Measurements from ENCODE around the gene EXOSC7.
"Not testable (repeated sequence)": the region's sequence is repeated elsewhere in the genome, so short reads cannot be mapped to it uniquely, and the experiment has no call there.

EXOSC7 gene

DNA sequence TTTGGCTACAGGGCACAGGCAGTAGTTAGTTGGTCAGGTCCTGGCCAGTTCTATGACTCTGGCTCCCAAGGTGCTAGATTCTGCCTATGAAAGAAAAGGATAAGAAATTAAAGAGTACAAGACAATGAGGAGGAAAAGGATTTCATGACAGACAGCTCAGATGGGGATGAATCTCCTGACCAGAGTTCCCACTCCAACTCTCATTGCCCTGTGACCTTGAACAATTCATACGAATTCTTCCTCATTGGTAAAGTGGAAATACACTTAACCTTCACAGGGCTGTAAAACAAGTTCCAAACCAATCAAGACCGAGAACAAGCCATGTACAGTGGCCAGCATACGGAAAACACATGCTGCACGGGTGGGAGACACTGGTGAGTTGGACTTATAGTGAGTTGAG is 73.8 kb downstream of the EXOSC7 start:
- no peak for TF ChIP-seq EZH2 (IDR thresholded peaks at IDR 0.05)
- TF ChIP-seq FOXP2 (optimal IDR thresholded peaks at IDR 0.05; ENCODE audit: control extremely low read depth, extremely low read length, insufficient read depth) = no peak
- no peak for TF ChIP-seq POLR2AphosphoS5 (IDR thresholded peaks at IDR 0.05; ENCODE audit: borderline replicate concordance, low read depth, low read length)
- Histone ChIP-seq H3K9me3 (ENCODE audit: low read depth, low read length) (no peaks in the 10 kb centered on the region), H3K36me3 (ENCODE audit: insufficient read depth, low read length) (no peaks in the 10 kb centered on the region), H3K4me3 (no peak overlapping the region), H3K27ac (no peak overlapping the region), H3K9ac (ENCODE audit: insufficient read length) (no peak overlapping the region)
- DNase-seq (ENCODE audit: low read depth, low spot score) = no peak

DNA sequence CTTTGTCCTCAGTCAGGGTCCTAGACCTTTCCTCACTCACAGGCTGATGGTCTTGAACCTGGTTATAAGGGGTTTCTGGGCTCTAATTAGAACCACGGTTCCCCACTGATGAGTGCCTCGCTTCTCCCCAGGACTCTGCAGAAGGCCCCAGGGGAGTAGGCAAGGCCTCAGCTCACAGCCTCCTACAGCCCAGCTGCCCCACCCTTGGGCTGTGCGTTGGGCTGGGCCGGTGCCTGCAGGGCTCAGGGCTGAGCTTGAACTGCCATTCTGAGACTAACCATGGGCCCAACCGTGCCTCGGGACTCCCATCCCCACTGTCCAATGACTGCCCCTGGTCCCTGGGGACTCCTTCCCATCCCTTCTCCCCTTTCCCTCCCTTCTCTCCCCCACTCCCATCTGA is 75.6 kb downstream of the EXOSC7 start:
- Histone ChIP-seq H3K36me3 (ENCODE audit: insufficient read depth, low read length) (no peaks in the 10 kb centered on the region), H3K4me3 (no peak overlapping the region), H3K9ac (ENCODE audit: insufficient read length) (no peak overlapping the region), H3K27ac (no peak overlapping the region), H3K9me3 (ENCODE audit: low read depth, low read length) (no peaks in the 10 kb centered on the region)
- DNase-seq (ENCODE audit: low read depth, low spot score) = no peak
- TF ChIP-seq EZH2 (IDR thresholded peaks at IDR 0.05) = no peak
- no peak for TF ChIP-seq POLR2AphosphoS5 (IDR thresholded peaks at IDR 0.05; ENCODE audit: borderline replicate concordance, low read depth, low read length)
- no peak for TF ChIP-seq FOXP2 (optimal IDR thresholded peaks at IDR 0.05; ENCODE audit: control extremely low read depth, extremely low read length, insufficient read depth)

DNA sequence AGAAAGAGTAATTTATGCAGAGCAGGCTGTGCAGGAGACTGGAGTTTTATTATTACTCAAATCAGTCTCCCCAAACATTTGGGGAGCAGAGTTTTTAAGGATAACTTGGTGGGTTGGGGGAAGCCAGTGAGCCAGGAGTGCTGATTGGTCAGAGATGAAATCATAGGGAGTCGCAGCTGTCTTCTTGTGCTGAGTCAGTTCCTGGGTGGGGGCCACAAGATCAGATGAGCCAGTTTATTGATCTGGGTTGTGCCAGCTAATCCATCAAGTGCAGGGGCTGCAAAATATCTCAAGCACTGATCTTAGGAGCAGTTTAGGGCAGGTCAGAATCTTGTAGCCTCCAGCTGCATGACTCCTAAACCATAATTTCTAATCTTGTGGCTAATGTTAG is 77.8 kb downstream of the EXOSC7 start:
- DNase-seq (ENCODE audit: low read depth, low spot score); H3K9me3 ChIP-seq (ENCODE audit: low read depth, low read length); H3K27ac ChIP-seq; H3K36me3 ChIP-seq (ENCODE audit: insufficient read depth, low read length); H3K4me3 ChIP-seq; H3K9ac ChIP-seq (ENCODE audit: insufficient read length): not testable (repeated sequence)

DNA sequence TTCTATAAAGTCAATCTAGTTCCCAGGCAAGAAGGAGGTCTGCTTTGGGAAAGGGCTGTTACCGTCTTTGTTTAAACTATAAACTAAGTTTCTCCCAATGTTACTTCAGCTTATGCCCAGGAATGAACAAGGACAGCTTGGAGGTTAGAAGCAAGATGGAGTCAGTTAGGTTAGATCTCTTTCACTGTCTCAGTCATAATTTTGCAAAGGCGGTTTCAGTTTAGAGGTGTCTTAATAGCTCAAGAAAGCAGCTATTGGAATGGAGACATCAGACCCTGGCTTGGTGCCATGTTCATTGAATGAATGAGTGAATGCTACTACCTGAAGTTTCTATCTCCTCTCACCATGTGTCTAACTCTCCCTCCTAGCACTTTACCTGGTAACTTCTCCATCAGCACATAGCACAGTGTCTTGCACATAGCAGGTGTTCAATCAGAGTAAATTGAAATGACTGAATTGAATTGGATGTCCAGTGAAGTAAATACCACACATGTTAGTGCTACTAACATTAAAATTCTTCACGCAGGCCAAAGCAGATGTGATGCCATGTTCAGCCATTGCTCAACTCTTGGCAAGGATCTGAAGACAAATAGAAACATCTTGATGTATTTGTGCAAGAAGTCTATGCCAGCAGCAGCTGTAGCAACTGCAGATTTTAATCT is 78.3 kb downstream of the EXOSC7 start:
- Histone ChIP-seq H3K9me3 (ENCODE audit: low read depth, low read length) (no peaks in the 10 kb centered on the region), H3K9ac (ENCODE audit: insufficient read length) (no peak overlapping the region), H3K36me3 (ENCODE audit: insufficient read depth, low read length) (no peaks in the 10 kb centered on the region), H3K4me3 (no peak overlapping the region), H3K27ac (no peak overlapping the region)
- TF ChIP-seq POLR2AphosphoS5 (IDR thresholded peaks at IDR 0.05; ENCODE audit: borderline replicate concordance, low read depth, low read length) (no peak), FOXP2 (optimal IDR thresholded peaks at IDR 0.05; ENCODE audit: control extremely low read depth, extremely low read length, insufficient read depth) (no peak), EZH2 (IDR thresholded peaks at IDR 0.05) (no peak)
- no peak for DNase-seq (ENCODE audit: low read depth, low spot score)

DNA sequence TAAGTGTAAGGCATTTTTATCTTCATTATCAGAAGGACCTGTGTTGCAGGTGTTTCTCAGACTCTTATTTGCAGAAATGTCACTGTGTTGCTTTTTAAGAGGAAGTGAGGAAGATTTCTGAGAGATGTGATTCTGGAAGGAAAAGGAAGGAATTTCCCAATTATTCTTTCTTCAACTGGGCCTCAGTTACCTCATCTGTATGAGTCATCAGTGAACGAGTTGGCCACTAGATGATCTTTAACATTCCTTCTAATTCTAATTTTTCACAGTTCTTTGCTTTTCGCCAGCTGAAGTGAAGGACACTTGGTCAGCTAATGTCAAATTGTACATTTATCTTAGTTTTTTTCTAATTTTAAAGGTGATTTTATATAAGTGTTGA is 79.0 kb downstream of the EXOSC7 start:
- H3K9me3 ChIP-seq (ENCODE audit: low read depth, low read length) = no peaks in the 10 kb centered on the region
- no peak for DNase-seq (ENCODE audit: low read depth, low spot score)
- no peak overlapping the region for H3K9ac ChIP-seq (ENCODE audit: insufficient read length)
- TF ChIP-seq FOXP2 (optimal IDR thresholded peaks at IDR 0.05; ENCODE audit: control extremely low read depth, extremely low read length, insufficient read depth) (no peak), POLR2AphosphoS5 (IDR thresholded peaks at IDR 0.05; ENCODE audit: borderline replicate concordance, low read depth, low read length) (no peak), EZH2 (IDR thresholded peaks at IDR 0.05) (no peak)
- H3K4me3 ChIP-seq = no peak overlapping the region
- H3K36me3 ChIP-seq (ENCODE audit: insufficient read depth, low read length) = no peaks in the 10 kb centered on the region
- no peak overlapping the region for H3K27ac ChIP-seq

DNA sequence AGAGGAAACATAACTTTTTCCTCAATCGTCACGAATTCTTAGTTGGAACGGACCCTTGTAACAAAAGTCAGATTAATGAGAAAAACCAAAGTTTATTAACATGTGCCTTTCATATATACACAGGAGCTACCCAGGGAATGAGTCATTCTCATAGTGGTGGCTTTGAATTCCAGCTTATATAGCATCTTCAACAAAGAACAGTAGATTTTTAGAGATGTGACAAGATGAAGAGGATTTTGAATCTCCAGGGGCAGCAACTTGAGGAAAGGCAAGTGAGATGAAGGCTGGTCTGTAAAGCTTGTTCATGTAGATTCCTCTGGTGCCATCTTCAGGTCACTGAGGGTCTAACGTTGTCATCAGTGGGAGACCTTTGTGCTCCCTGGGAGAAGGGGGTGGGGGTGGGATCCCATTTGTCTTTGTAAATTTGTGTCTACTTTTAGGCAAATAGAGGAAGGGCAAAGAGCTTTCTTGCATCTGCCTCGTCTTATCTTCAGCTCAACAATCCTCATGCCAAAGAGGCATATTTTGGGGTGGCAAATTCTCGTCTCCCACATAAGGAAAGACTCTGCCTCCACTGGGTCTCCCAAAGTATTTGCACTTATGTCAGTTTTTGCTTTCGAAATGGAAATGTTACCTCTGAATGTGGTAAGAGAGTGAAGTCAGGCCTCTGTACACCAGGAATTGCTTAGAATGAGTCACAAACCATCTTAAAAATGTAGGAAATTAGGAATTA is 79.5 kb downstream of the EXOSC7 start:
- no peak for TF ChIP-seq EZH2 (IDR thresholded peaks at IDR 0.05)
- TF ChIP-seq POLR2AphosphoS5 (IDR thresholded peaks at IDR 0.05; ENCODE audit: borderline replicate concordance, low read depth, low read length) = no peak
- no peak for TF ChIP-seq FOXP2 (optimal IDR thresholded peaks at IDR 0.05; ENCODE audit: control extremely low read depth, extremely low read length, insufficient read depth)
- Histone ChIP-seq H3K4me3 (no peak overlapping the region), H3K36me3 (ENCODE audit: insufficient read depth, low read length) (no peaks in the 10 kb centered on the region), H3K9ac (ENCODE audit: insufficient read length) (no peak overlapping the region), H3K27ac (no peak overlapping the region), H3K9me3 (ENCODE audit: low read depth, low read length) (no peaks in the 10 kb centered on the region)
- no peak for DNase-seq (ENCODE audit: low read depth, low spot score)

DNA sequence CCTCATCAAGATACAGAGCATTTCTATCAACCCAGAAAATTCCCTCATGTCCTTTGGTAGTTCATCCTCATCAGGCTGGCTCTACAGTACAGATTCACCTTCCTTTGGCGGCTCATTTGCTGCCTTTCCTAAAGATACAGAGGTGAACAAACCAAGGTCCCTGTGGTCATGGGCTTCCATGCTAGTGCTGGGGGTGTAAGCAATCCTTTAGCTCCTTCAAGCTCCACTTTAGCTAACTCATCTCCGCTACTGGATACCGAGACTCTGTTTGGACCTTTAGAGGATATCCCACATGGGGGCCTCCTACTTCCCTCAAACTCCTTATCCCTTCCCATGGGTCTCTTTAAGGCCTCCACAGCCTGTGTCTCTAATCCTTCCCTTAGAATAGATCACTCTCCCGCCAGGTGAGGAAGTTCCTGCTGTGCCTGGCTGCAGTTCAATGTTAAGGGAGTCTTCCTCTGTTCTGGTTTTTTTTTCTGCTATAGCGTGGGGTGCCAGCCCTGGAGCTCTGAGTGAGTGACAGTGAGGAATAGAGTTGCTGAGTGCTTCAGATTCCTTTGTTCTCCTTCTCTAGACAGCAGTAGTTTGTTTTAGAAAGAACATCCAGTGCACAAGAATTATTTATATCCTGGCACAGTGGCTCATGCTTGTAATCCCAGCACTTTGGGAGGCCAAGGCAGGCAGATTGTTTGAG is 80.7 kb downstream of the EXOSC7 start:
- TF ChIP-seq EZH2 (IDR thresholded peaks at IDR 0.05) (no peak), POLR2AphosphoS5 (IDR thresholded peaks at IDR 0.05; ENCODE audit: borderline replicate concordance, low read depth, low read length) (no peak), FOXP2 (optimal IDR thresholded peaks at IDR 0.05; ENCODE audit: control extremely low read depth, extremely low read length, insufficient read depth) (no peak)
- Histone ChIP-seq H3K9ac (ENCODE audit: insufficient read length) (no peak overlapping the region), H3K27ac (no peak overlapping the region), H3K36me3 (ENCODE audit: insufficient read depth, low read length) (no peaks in the 10 kb centered on the region), H3K4me3 (no peak overlapping the region), H3K9me3 (ENCODE audit: low read depth, low read length) (no peaks in the 10 kb centered on the region)
- no peak for DNase-seq (ENCODE audit: low read depth, low spot score)

DNA sequence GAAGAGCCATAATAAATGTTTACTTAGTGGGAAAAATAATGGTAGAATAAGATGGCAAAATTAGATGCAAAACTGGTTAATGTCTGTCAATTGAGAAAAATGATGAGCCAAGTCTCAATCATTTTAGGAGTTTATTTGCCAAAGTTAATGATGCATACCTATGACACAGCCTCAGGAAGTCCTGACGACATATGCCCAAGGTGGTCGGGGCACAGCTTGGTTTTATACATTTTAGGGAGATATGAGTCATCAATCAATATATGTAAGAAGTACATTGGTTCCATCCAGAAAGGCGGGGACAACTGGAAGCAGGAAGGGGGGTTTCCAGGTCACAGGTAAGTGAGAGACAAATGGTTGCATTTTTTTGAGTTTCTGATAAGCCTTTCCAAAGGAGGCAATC is 81.5 kb downstream of the EXOSC7 start:
- DNase-seq (ENCODE audit: low read depth, low spot score) = no peak
- TF ChIP-seq FOXP2 (optimal IDR thresholded peaks at IDR 0.05; ENCODE audit: control extremely low read depth, extremely low read length, insufficient read depth) = no peak
- no peak for TF ChIP-seq POLR2AphosphoS5 (IDR thresholded peaks at IDR 0.05; ENCODE audit: borderline replicate concordance, low read depth, low read length)
- no peak for TF ChIP-seq EZH2 (IDR thresholded peaks at IDR 0.05)
- Histone ChIP-seq H3K36me3 (ENCODE audit: insufficient read depth, low read length) (no peaks in the 10 kb centered on the region), H3K27ac (no peak overlapping the region), H3K9me3 (ENCODE audit: low read depth, low read length) (no peaks in the 10 kb centered on the region), H3K9ac (ENCODE audit: insufficient read length) (no peak overlapping the region), H3K4me3 (no peak overlapping the region)
